HT1080 (cell line): ENCODE measurements around the gene CTBP2. TPM values are rescaled to one million over a fixed set of nuclear protein-coding genes. Genes with fewer than 3 reads are reported as not detected.

Experiments
- DNase-seq: peaks from one replicate; pipeline ENCODE4 v3.0.0-alpha.2; 2015; ENCODE audit warnings: low read depth
- total RNA-seq: library from RNA; depleted of rRNA; stranded (reverse); fragments of >200 nt; shearing (Covaris generic); gene quantifications from 2 replicates; pipeline ENCODE4 v1.2.3, GENCODE V29; 2014

CTBP2 gene
- total RNA-seq, 1 experiment from 2014 or later: 87.9 TPM

DNA sequence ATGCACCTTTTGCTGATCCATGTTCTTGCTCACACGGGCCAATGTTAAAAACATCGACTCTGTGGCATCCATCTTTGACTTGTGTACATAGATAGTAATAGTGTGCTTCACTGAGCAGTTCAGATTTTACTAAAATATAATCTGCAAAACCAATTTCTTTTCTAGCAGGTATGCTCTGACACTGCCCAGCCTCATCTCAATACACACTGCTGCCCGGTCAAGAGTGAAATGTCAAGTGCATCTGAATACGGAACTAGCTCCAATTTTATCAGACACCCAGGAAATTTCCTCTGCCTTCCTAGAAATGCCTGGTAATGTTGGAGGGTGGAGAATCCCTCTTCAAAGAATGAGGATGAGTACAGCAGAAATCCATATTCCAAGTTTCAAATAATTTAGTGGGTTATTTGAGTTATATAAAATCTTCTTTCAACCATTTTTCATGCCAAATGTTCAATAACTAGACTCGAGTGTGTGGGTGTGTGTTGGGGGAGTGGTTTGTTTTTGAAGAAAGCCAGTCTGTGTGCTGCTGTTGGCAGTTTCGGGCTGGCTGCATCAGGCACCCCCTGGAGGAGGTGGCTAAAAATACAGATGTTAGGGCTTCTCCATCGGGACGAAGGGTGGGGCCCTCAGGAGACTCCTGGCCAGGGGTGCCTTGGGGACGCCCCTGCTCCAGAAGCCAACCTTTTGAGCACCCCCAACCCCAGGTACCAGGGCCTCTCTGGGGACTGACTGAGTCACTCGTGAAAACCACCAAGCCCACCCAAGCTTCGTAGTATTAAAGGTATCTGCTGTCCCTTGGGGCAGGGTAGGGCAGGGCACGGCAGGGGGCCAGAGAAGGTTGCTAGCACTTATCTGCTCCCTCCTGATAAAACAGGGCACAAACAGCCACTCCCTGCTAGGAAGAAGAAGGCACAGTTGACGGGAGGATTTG is 15.4 kb downstream of the CTBP2 start:
- no peak for DNase-seq

DNA sequence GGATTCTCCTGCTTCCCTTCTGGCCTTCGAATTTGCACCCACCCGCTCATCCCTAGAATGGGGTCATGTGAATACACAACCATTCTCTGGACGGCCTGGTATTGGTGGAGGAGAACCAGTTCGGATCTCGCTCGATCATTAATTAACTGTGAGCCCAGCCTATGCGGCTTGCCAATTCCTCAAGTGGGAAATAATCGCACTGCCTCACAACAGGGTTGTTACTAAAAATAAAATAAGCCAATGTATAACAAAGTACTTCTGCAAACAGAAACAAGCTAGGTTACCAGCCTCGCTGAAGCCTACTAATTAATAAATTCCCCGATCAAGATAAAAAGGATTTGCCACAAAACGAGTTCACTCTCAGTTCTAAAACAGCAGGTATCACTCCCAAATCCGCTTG is 16.2 kb downstream of the CTBP2 start:
- DNase-seq: no peak

DNA sequence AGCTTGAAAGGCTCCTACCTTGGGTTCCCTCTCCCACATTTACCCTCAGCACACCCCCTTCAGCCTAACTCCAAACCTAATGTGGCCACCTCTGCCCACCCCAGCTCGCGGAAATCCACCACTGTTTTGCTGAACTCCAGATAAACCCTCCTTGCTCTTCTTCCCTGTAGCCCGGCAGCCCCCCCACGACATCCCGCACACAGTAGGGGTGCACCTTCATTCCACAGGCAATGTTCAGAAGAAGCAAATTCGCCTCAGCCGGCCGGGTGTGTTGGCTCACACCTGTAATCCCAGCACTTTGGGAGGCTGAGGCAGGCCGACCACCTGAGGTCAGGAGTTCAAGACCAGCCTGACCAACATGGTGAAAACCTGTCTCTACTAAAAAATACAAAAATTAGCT is 17.4 kb downstream of the CTBP2 start:
- no peak for DNase-seq

DNA sequence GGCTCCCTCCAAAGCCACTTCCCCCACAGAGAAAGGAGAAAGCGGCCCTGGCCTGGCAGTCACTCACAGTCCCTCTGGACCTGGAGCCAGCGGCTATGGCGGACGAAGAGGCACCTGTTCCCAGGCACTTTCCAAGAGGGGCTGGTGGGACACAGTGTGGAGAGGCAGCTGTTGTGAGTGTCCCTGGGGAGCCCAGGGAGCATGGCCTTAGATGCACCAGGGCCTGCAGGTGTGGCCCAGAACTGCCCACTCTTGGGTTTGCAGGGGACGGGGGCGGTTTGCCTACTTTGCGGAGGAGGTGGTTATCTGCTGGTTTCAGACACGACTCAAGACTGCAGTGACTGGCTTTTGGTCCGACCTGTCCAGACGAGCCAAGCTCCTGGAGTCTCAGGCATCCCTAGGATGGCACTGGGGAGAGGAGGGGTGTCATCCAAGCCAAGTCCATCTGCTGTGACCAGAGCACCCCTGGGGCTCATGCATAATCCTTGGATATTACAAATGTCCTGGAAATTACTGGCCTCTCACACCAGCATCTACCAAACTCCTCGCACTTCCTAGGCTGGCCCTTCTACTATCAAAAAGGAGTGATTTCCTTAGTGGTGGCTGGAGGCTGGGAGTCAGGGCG is 18.4 kb downstream of the CTBP2 start:
- no peak for DNase-seq

DNA sequence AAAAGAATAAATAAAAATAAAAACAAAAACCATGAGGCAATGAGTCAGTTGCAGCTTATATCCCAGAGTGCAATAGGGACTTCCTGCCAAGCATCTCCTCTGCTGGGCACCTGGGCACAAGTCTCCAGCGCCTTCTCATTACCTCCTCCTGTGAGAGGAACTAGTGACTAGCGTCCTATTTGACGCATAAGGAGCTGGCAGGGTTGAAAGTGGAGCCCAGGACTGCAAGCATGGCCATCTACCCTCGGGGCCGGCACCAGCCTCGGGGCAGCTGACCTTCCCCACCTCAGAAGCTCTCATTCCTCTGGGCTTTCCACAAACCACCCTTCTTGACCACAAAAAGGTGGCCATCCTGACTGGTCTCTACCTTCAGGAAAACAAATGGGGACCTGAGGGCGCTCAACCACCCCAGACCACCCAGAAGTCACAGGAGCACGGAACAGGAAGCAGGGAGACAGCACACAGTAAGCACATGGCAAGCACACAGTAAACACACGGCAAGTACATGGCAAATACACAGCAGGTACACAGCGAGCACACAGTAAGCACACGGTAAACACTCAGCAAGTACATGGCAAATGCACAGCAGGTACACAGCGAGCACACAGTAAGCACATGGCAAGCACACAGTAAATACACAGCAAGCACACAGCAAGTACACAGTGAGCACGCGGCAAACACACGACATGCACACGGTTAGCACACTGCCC is 19.1 kb downstream of the CTBP2 start:
- DNase-seq: no peak

DNA sequence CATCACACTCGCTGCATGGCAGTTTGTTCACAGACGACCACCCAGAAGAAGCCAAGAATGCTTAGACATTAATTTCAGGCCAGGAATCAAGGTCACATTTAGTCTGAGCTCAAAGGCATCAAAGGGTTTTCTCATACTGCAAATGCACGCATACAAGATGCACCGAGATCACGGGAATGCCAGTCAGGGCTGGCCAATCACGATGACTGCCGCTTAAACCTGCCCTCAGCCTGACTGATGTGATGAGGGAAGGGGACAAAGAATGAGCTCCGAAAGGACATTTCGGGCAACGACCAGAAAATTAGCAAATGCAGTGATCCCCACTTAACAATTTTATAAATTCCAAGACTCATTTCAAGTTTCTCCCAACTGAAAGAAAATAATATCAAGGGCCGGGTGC is 20.2 kb downstream of the CTBP2 start:
- no peak for DNase-seq

DNA sequence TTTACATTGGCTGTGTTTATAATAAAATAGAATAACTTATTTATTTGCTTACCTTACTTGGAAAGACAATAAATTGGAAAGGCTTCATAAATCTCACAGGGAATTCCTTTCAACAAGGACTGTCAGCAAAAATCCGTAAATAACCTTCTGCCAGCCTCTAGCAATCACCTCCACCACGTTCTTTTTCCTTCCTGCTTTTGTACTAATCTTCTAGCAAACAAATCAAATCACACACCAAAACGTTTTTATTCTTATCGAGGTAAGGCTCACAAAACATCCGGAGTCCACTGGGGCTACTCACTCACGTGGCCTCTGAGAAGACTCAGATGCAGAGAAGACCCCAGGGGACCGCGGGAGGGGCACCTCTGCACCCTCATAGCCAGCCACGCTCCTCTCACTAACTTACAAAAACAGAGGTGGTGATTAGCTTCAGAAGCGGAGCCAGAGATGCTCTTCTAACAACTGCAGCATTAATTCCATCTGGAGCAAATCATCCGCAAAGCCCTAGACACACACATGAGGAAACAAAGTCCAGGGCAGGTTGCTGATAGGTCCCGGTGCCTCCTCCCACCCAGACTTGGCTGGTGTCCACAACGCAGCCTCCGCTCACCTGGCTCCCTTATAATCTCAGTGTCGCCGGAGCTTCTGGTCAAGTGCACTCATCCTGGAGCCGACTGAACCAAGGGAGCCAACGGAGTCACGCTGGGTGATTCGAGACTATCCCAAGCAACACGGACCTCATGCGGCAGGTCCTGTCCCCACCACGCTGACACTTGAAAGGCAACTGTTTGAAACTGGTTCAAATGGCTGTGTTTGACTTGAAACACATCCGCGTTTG is 22.5 kb downstream of the CTBP2 start:
- DNase-seq: no peak

DNA sequence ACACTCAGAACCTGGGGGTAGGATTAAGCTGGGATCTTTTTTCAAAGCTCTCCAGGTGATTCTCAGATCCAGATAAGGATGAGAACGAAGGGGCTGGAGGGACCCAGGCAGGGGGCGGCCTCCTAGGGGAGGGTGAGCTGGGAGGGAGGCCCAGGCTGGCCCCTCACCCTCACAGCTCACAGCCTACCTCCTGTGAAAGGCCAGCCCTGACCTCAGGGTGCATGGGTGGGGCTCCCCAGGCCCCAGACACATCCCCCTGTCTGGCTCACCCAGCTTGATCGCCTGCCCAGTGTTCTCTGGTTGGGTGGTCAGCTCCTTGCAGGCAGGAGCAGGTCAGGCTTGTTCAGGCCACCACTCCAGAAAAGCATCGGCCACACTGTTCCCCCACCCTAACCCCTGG is 24.3 kb downstream of the CTBP2 start:
- DNase-seq: no peak

DNA sequence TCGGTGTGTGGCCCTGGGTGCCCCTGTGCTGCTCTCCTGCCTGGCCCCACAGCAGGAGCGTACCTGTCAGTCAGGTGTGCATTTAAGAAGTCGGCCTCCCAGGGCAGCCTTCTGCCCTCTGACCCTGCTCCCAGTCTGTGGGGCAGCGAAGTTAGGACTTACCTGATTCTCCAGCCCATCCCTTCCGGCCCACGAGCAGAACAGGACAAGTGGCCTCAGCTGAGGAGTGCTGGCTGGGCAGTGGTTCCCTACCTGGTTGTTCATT is 24.7 kb downstream of the CTBP2 start:
- no peak for DNase-seq

DNA sequence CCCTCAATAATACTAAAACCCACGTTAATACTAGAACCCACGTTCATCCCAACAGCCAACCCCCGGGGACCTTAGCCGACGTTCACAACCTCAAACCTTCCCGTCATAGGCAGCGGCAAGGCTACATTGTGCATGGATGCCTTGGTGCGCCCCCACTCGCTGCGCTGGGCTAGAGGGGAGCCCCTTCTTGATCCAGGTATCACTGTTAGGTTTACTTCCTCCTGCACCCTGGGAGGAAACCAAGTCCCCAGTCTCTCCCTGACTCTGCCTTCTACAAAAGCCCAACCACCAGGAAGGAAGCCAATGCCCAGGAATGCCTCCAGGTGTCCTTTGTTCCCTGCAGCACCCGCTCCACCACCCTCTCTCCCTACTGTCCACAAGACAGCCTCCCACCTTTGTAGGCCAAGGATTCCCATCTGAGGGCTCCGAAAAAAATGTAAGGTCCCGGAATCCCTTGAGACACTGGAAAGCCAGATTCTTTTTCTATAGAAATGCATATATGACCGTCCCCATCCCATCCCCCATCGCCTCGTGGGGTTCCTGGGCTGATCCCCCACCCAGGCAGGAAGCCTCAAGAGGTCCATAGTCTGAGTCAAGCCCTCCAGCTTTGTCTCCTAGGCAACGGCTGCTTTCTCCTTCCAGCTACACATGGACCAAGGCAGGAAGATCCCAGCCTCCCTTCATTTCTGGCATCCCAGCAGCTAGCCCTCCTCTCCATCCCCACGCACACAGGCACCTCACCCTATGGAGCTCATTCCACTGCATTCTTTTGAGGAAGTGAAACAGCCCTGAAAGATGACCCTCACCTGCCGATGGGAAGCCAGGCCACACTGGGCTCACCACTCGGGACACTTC is 25.2 kb downstream of the CTBP2 start:
- DNase-seq: no peak

DNA sequence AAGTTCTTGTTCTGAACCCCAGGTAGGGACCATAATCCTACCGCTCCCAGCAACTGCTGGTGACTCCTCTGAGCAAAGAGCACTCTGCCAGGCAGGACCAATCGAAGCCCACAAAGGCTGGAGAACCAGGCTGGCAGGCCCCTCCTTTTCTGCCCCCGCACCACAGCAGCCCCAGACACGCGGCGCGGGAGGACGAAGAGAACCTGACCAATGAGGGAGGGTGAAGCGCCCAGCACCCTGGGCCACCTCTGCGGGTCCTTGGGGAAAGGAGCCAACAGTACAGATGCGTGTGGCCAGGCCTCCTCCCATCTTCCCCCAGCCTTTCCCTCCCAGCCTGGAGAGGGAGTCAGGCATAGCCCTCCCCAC is 25.9 kb downstream of the CTBP2 start:
- DNase-seq: no peak

DNA sequence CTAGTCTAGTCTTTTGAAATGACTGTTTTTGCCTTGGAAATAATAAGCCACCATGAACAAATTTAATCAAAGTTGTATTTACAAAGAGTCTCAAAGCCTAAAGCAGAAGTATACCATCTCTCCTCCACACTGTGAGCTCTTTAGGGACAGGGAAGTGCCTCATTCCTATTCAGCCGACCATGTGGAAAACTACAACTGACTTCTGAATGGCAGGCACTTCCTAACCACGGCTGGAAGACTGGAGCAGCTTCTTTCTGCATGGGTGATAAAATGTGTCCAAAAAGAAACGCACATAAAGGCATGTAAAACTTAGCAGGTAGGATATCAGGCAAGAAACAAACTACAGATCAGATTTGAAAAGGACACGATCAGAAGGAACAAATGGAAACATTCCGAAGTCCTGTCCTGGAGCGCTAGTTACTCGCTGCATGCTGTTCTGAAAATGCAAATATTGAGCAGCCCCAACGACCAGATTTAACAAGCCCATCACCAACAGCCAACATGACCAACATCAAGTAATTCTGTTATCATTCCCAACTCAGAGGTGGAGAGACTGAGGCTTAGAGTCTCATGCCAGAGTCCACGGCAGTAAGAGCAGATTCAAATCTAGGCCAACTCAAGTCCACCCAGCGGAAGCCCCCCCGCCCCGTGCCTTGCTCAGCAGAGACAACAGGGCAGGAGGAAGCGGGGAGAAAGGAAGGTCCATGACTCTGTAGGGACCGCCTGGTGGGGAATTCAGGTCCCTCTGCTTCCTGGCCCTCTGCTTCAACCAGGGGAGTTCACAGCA is 26.5 kb downstream of the CTBP2 start:
- DNase-seq: no peak

DNA sequence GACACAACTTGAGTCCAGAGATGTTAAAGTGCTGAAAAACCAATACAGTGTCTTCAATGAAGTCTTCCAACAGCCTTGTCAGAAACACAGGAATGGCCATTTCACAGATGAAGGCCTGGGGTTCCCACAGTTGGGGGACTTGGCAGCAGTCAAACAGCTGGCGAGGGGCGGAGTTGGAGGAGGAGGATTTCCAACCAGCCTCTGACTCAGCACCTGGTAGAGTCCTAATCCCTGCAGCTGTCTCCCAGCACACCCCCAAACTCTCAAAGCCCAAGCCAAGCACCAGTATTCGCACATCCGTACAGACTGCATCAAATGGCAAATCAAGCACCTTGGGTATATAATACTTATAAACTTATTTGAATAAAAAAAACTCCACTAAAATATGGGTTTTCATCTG is 28.0 kb downstream of the CTBP2 start:
- DNase-seq: no peak

DNA sequence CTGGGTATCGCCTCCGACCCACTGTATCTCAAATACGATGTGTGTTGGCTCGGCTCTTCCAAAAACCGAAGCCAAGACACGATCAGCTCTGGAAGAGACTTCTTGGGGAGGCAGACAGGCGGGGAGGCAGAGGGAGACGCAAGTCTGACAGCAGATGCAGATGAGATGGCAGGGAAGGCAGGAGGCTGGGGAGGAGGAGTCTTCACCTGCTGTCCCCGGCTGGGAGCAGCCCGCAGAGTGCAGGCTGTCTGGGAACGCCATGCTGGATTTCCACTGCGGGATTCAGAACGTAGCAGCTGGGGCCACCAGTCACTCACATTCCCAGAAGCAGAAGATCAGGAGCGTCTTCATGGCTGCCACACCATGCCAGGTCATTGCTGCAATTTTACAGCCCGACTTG is 29.4 kb downstream of the CTBP2 start:
- DNase-seq: no peak

DNA sequence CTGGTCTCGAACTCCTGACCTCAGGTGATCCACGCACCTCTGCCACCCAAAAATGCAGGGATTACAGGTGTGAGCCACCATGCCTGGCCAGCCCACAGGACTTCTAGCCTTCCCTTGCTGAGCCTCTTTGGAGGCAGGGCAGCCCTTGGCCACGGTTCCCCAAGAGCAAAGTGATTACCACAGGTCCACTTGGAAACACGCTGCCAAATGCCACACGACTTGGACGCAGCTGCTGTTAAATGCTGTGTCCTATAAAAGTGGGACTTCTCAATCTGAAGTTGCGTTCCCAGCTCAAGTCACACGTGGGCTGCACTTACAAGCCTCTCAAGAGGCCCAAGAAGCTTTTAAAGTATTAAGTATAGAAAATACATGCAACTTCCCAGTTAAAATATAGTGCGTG is 30.1 kb downstream of the CTBP2 start:
- no peak for DNase-seq

DNA sequence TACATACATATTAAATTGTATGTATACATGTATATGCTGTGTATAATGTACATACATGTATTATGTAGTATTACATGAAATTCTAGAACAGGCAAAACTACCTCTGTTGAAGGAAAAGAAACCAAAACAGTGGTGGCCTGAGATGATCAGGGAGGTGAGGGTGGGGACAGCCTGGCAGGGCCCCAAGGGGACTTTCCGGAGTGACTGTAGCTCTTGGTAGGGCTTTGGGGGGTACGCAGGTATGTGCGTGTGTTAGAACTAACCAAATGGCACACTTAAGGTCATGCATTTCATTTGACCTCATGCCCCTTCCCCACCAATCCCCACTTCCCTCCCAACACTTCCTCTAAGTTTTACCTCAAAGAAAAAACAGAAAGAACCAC is 31.3 kb downstream of the CTBP2 start:
- DNase-seq: no peak

DNA sequence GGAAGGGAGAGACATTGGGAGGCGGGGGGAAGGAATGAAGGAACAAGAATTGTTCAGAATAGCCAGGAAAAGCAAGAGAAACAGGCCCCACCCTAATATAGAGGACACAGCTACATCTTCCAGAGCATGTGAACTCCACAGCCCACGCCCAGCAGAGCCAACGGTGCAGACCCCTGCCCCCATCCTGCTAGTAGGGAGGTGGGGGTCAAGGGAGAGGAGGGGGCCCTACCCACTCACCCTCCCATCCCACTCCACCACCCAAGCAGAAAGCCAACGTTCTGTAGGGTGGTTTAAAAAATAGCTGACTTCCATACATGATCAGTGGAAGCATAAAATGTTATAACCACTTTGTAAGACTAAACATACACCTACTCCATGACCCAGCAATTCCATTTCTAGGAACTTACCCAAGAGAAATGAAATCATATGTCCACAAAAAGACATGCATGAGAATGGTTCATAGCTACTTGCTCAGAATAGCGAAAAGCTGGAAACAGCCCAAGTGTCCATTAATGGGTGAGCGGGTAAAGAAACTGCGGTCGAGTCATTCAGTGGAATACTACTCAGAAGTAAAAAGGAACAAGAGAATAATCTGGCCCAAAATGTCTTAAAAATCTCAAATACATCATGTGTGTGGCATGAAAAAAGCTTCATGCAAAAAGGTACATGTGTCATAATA is 31.8 kb downstream of the CTBP2 start:
- DNase-seq: no peak

DNA sequence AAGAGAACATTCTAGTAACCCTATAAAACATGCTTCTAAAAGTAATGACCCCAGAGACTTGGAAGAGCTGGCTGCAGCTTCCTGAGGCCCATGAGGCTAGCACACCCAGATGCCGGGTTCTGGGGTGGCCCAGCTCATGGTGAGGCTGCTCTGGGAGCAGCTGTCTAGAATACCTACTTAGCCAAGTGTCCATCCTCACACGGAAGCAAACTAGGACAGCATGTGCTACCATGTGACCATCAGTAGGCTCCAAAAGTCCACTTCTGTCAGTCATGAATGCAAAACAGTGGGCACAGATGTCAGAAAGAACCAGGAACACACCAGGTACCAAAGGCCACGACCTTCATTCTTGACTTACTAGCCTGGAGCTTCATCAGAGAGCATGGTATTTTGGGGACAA is 32.4 kb downstream of the CTBP2 start:
- DNase-seq: no peak

DNA sequence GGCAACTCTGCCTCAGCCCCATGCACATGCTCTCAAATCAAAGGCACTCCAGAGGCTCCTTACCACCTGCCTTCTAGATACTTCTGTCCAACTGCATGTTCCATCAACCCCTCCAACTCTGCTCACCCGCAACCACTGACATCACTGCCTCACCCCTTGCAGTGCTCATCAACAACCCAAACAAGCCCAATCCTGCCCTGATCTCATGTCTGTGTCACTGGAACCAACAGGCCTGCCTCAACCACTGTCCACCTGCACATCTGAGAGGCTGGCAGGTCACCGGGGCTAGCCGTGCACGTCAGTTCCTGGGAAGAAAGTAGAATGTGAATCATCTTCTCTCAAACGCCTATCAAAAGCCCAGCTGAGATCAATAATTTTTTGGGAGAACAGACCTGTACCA is 33.3 kb downstream of the CTBP2 start:
- DNase-seq: no peak
